ENCODE data around the gene PDE4B. TPM values are rescaled to one million over a fixed set of nuclear protein-coding genes. Genes with fewer than 3 reads are reported as not detected.

The PDE4B gene
- total RNA-seq, 2 donors from 2014 or later = 4.3 to 18.0 TPM

- no peak overlapping the region for H3K4me3 ChIP-seq (ENCODE audit: low read length)
- peaks cover under 1% of the 10 kb centered on the region for H3K4me1 ChIP-seq (ENCODE audit: control insufficient read depth, insufficient read depth, low read length)
- 70 to 71% methylated on average over 2 of the region's 2 CpGs for WGBS, 2 experiments (ENCODE audit: insufficient coverage in 1 of 2, insufficient read length in 1 of 2)
- Mint-ChIP-seq H3K27ac (no peak overlapping the region), H3K36me3 (ENCODE audit: low read depth) (no peaks in the 10 kb centered on the region), H3K27me3 (ENCODE audit: insufficient read depth) (no peaks in the 10 kb centered on the region), H3K9me3 (no peaks in the 10 kb centered on the region), H3K4me1 (peaks cover 22% of the 10 kb centered on the region), H3K4me3 (no peak overlapping the region)
- H3K36me3 ChIP-seq (ENCODE audit: control insufficient read depth, insufficient read depth, low read length) = no peaks in the 10 kb centered on the region
- no peak for TF ChIP-seq CTCF (conservative IDR thresholded peaks at IDR 0.05)
- no peaks in the 10 kb centered on the region for H3K27me3 ChIP-seq (ENCODE audit: control insufficient read depth, insufficient read depth, low read length, poor library complexity, severe bottlenecking)
- H3K9me3 ChIP-seq (ENCODE audit: control insufficient read depth, low read length) = no peaks in the 10 kb centered on the region
- no peak for DNase-seq
- peak overlapping the region; percentile 14 for H3K27ac ChIP-seq (ENCODE audit: low read depth, low read length)
- H3K9ac ChIP-seq (ENCODE audit: extremely low read depth, low read length, poor library complexity, severe bottlenecking) = no peak overlapping the region
Measured at GRCh38 chr1:65910432-65910831, 117.7 kb downstream of the PDE4B start.

- Histone ChIP-seq H3K9me3 (ENCODE audit: control insufficient read depth, low read length) (no peaks in the 10 kb centered on the region), H3K27me3 (ENCODE audit: control insufficient read depth, insufficient read depth, low read length, poor library complexity, severe bottlenecking) (no peaks in the 10 kb centered on the region), H3K9ac (ENCODE audit: extremely low read depth, low read length, poor library complexity, severe bottlenecking) (no peak overlapping the region), H3K36me3 (ENCODE audit: control insufficient read depth, insufficient read depth, low read length) (no peaks in the 10 kb centered on the region), H3K4me1 (ENCODE audit: control insufficient read depth, insufficient read depth, low read length) (no peaks in the 10 kb centered on the region), H3K27ac (ENCODE audit: low read depth, low read length) (peak overlapping the region; percentile 58), H3K4me3 (ENCODE audit: low read length) (no peak overlapping the region)
- Mint-ChIP-seq H3K4me1 (peaks cover 14% of the 10 kb centered on the region), H3K4me3 (no peak overlapping the region), H3K27ac (no peak overlapping the region), H3K36me3 (ENCODE audit: low read depth) (no peaks in the 10 kb centered on the region), H3K9me3 (no peaks in the 10 kb centered on the region), H3K27me3 (ENCODE audit: insufficient read depth) (no peaks in the 10 kb centered on the region)
- no peak for TF ChIP-seq CTCF (conservative IDR thresholded peaks at IDR 0.05)
- no peak for DNase-seq
- WGBS, 2 experiments (ENCODE audit: insufficient coverage in 1 of 2, insufficient read length in 1 of 2) = 66 to 82% methylated on average over 2 of the region's 2 CpGs
Measured at GRCh38 chr1:65911679-65912078, 119.0 kb downstream of the PDE4B start.

GRCh38 chr1:65918564-65918963, 125.9 kb downstream of the PDE4B start:
- DNase-seq = no peak
- no peaks in the 10 kb centered on the region for H3K4me1 ChIP-seq (ENCODE audit: control insufficient read depth, insufficient read depth, low read length)
- no peak overlapping the region for H3K4me3 ChIP-seq (ENCODE audit: low read length)
- no peak overlapping the region for H3K4me3 Mint-ChIP-seq
- H3K27me3 Mint-ChIP-seq (ENCODE audit: insufficient read depth) = no peaks in the 10 kb centered on the region
- H3K9me3 Mint-ChIP-seq = no peaks in the 10 kb centered on the region
- H3K36me3 ChIP-seq (ENCODE audit: control insufficient read depth, insufficient read depth, low read length) = no peaks in the 10 kb centered on the region
- H3K9me3 ChIP-seq (ENCODE audit: control insufficient read depth, low read length) = no peaks in the 10 kb centered on the region
- H3K27ac Mint-ChIP-seq = no peak overlapping the region
- WGBS, 2 experiments (ENCODE audit: insufficient coverage in 1 of 2, insufficient read length in 1 of 2) = 67 to 87% methylated on average over 1 to 4 of the region's 4 CpGs
- no peaks in the 10 kb centered on the region for H3K27me3 ChIP-seq (ENCODE audit: control insufficient read depth, insufficient read depth, low read length, poor library complexity, severe bottlenecking)
- H3K36me3 Mint-ChIP-seq (ENCODE audit: low read depth) = no peaks in the 10 kb centered on the region
- no peak overlapping the region for H3K27ac ChIP-seq (ENCODE audit: low read depth, low read length)
- no peak overlapping the region for H3K9ac ChIP-seq (ENCODE audit: extremely low read depth, low read length, poor library complexity, severe bottlenecking)
- no peak for TF ChIP-seq CTCF (conservative IDR thresholded peaks at IDR 0.05)
- H3K4me1 Mint-ChIP-seq = peaks cover 9% of the 10 kb centered on the region

Measured in endodermal cell (in vitro differentiated cells).